M059J (cell line): ENCODE results near the gene TMEM107. TPM values are rescaled to one million over a fixed set of nuclear protein-coding genes. Genes with fewer than 3 reads are reported as not detected.

Experiments used
- DNase-seq: peaks from one replicate; pipeline ENCODE4 v3.0.0-alpha.2; 2012; ENCODE audit warnings: low read depth
- total RNA-seq: library from RNA; depleted of rRNA; stranded (reverse); fragments of >200 nt; shearing (Covaris generic); gene quantifications from 2 replicates; pipeline ENCODE4 v1.2.3, GENCODE V29; 2014

The TMEM107 gene
- total RNA-seq, 1 experiment from 2014 or later: 31.5 TPM

GRCh38 chr17:8150194-8151119 is 25.7 kb downstream of the TMEM107 start:
- no peak for DNase-seq

GRCh38 chr17:8149419-8150193 is 26.6 kb downstream of the TMEM107 start:
- DNase-seq: no peak

- no peak for DNase-seq
Observed at GRCh38 chr17:8148560-8148959, 27.6 kb downstream of the TMEM107 start.

GRCh38 chr17:8147805-8148404 is 28.3 kb downstream of the TMEM107 start:
- DNase-seq: no peak

- DNase-seq: no peak
Observed at GRCh38 chr17:8147141-8147804, 28.9 kb downstream of the TMEM107 start.

- no peak for DNase-seq
Observed at GRCh38 chr17:8146381-8147140, 29.6 kb downstream of the TMEM107 start.

- no peak for DNase-seq
Observed at GRCh38 chr17:8145811-8146210, 30.4 kb downstream of the TMEM107 start.

GRCh38 chr17:8144401-8145231 is 31.6 kb downstream of the TMEM107 start:
- DNase-seq: no peak

- DNase-seq: no peak
Observed at GRCh38 chr17:8143581-8144400, 32.4 kb downstream of the TMEM107 start.

- DNase-seq: no peak
Observed at GRCh38 chr17:8142887-8143580, 33.1 kb downstream of the TMEM107 start.

- DNase-seq: no peak
Observed at GRCh38 chr17:8142158-8142886, 33.9 kb downstream of the TMEM107 start.

GRCh38 chr17:8141741-8142140 is 34.4 kb downstream of the TMEM107 start:
- no peak for DNase-seq

GRCh38 chr17:8141045-8141444 is 35.1 kb downstream of the TMEM107 start:
- no peak for DNase-seq

- DNase-seq: no peak
Observed at GRCh38 chr17:8140065-8141029, 35.8 kb downstream of the TMEM107 start.

- peak; percentile 97 for DNase-seq
Observed at GRCh38 chr17:8138672-8139371, 37.4 kb downstream of the TMEM107 start.

- no peak for DNase-seq
Observed at GRCh38 chr17:8138374-8138671, 37.9 kb downstream of the TMEM107 start.
